HepG2 (cell line): Measurements from ENCODE around the gene NAV2. TPM values are rescaled to one million over a fixed set of nuclear protein-coding genes. Genes with fewer than 3 reads are reported as not detected.
A peak's percentile ranks its signal among the peaks of the same experiment; 100 is the strongest.

Experiments used
- ATF5 ChIP-seq: sonication (generic); formaldehyde crosslinking; IDR thresholded peaks from 2 replicates; pipeline ENCODE4 v1.4.0; 2020; ENCODE audit warnings: mild to moderate bottlenecking, low read depth, missing genetic modification reagents
- BCL6 ChIP-seq: IDR thresholded peaks from 2 replicates; pipeline ENCODE4 v1.6.1; 2016; ENCODE audit warnings: missing genetic modification reagents, missing compliant biosample characterization
- CC2D1A ChIP-seq: sonication (generic); formaldehyde crosslinking; IDR thresholded peaks from 2 replicates; pipeline ENCODE4 v1.8.1; 2023; ENCODE audit warnings: mild to moderate bottlenecking, missing genetic modification reagents
- CHD4 ChIP-seq: fragments of 200-600 bp; sonication (generic); IDR thresholded peaks from 2 replicates; pipeline ENCODE4 v1.7.0; 2017; ENCODE audit warnings: mild to moderate bottlenecking, low read length, borderline replicate concordance
- ESRRA ChIP-seq: sonication (generic); formaldehyde crosslinking; IDR thresholded peaks from 2 replicates; pipeline ENCODE4 v1.5.1; 2020; ENCODE audit warnings: mild to moderate bottlenecking, low read depth, missing genetic modification reagents
- MEF2D ChIP-seq: sonication (generic); formaldehyde crosslinking; IDR thresholded peaks from 2 replicates; pipeline ENCODE4 v1.5.1; 2020; ENCODE audit warnings: mild to moderate bottlenecking, missing genetic modification reagents
- MIXL1 ChIP-seq: IDR thresholded peaks from 2 replicates; pipeline ENCODE4 v1.6.1; 2016
- NFIB ChIP-seq: sonication (generic); formaldehyde crosslinking; IDR thresholded peaks from 2 replicates; pipeline ENCODE4 v1.9.0; 2021; ENCODE audit warnings: missing genetic modification reagents, mild to moderate bottlenecking, borderline replicate concordance
- NFKB2 ChIP-seq: sonication (generic); formaldehyde crosslinking; IDR thresholded peaks from 2 replicates; pipeline ENCODE4 v1.4.0; 2020; ENCODE audit warnings: missing genetic modification reagents, borderline replicate concordance
- NR2C2 ChIP-seq: sonication (generic); formaldehyde crosslinking; IDR thresholded peaks from 2 replicates; pipeline ENCODE4 v1.4.0; 2020; ENCODE audit warnings: missing genetic modification reagents, mild to moderate bottlenecking, moderate library complexity, borderline replicate concordance
- PAXIP1 ChIP-seq: sonication (generic); formaldehyde crosslinking; conservative IDR thresholded peaks from 2 replicates; pipeline ENCODE4 v1.4.0; 2020; ENCODE audit warnings: mild to moderate bottlenecking, missing genetic modification reagents, moderate library complexity
- RNF2 ChIP-seq: fragments of 450-650 bp; conservative IDR thresholded peaks from 2 replicates; pipeline ENCODE4 v1.6.1; 2016; ENCODE audit warnings: low read depth
- RXRB ChIP-seq: IDR thresholded peaks from 2 replicates; pipeline ENCODE4 v1.6.1; 2016; ENCODE audit warnings: borderline replicate concordance, missing genetic modification reagents, missing compliant biosample characterization
- SAP130 ChIP-seq: IDR thresholded peaks from 2 replicates; pipeline ENCODE4 v1.6.1; 2016; ENCODE audit warnings: low read depth
- SETDB1 ChIP-seq: sonication (generic); formaldehyde crosslinking; IDR thresholded peaks from 2 replicates; pipeline ENCODE4 v1.5.1; 2020; ENCODE audit warnings: missing genetic modification reagents, mild to moderate bottlenecking, borderline replicate concordance
- SIN3B ChIP-seq: fragments of 150-350 bp; IDR thresholded peaks from 2 replicates; pipeline ENCODE4 v1.6.1; 2014; ENCODE audit warnings: low read length
- STAG1 ChIP-seq: sonication (generic); formaldehyde crosslinking; IDR thresholded peaks from 2 replicates; pipeline ENCODE4 v1.4.0; 2020; ENCODE audit warnings: missing genetic modification reagents
- ZKSCAN1 ChIP-seq: fragments of 150-350 bp; IDR thresholded peaks from 2 replicates; pipeline ENCODE4 v1.6.1; 2014; ENCODE audit warnings: low read length
- ZNF124 ChIP-seq: sonication (generic); formaldehyde crosslinking; IDR thresholded peaks from 2 replicates; pipeline ENCODE4 v1.4.0; 2020; ENCODE audit warnings: missing genetic modification reagents
- ZNF30 ChIP-seq: sonication (generic); formaldehyde crosslinking; IDR thresholded peaks from 2 replicates; pipeline ENCODE4 v1.5.0; 2020; ENCODE audit warnings: mild to moderate bottlenecking, missing genetic modification reagents
- ZNF562 ChIP-seq: sonication (generic); formaldehyde crosslinking; IDR thresholded peaks from 2 replicates; pipeline ENCODE4 v1.8.0; 2022; ENCODE audit warnings: missing genetic modification reagents, borderline replicate concordance
- ZNF678 ChIP-seq: sonication (generic); formaldehyde crosslinking; IDR thresholded peaks from 2 replicates; pipeline ENCODE4 v1.4.0; 2020; ENCODE audit warnings: mild to moderate bottlenecking, missing genetic modification reagents
- ZNF768 ChIP-seq: sonication (generic); formaldehyde crosslinking; IDR thresholded peaks from 2 replicates; pipeline ENCODE4 v1.4.0; 2020; ENCODE audit warnings: missing genetic modification reagents
- ZNF772 ChIP-seq: sonication (generic); formaldehyde crosslinking; IDR thresholded peaks from 2 replicates; pipeline ENCODE4 v1.5.0; 2020; ENCODE audit warnings: mild to moderate bottlenecking, missing genetic modification reagents
- ZSCAN21 ChIP-seq: sonication (generic); formaldehyde crosslinking; IDR thresholded peaks from 2 replicates; pipeline ENCODE4 v1.8.0; 2022; ENCODE audit warnings: mild to moderate bottlenecking, missing genetic modification reagents, moderate library complexity, borderline replicate concordance
- polyA plus RNA-seq, 8 experiments: library from polyadenylated mRNA; depleted of rRNA in 3 of 8; stranded (reverse) in 7 of 8; unstranded in 1 of 8; fragments of >200 nt; fragmentation: Illumina TruSeq in 4 of 8; extraction: Trizol in 4 of 8; gene quantifications; 2 replicates each; pipeline versions ENCODE4 v1.2.1 to v1.2.3, GENCODE V29; 2011 to 2016; ENCODE audit warnings: low read depth in 4 of 8, missing spikeins in 1 of 8, mixed read lengths in 1 of 8; ENCODE audit not compliant: insufficient read depth in 1 of 8
- total RNA-seq, 5 experiments: library from RNA; depleted of rRNA; stranded (reverse); fragments of >200 nt; fragmentation: Illumina TruSeq; extraction: Trizol; gene quantifications; 2 replicates each; pipeline ENCODE4 v1.2.3, GENCODE V29; 2016; ENCODE audit warnings: low read depth in 1 of 5
- TF ChIP-seq, protein P1 (sequence below): sonication (generic); formaldehyde crosslinking; IDR thresholded peaks from 2 replicates; pipeline ENCODE4 v1.5.0; 2020; ENCODE audit warnings: missing genetic modification reagents
- TF ChIP-seq, protein P2 (sequence below): sonication (generic); formaldehyde crosslinking; IDR thresholded peaks from 2 replicates; pipeline ENCODE4 v1.4.0; 2020; ENCODE audit warnings: mild to moderate bottlenecking, missing genetic modification reagents

NAV2 gene
- total and polyA plus RNA-seq, 2 of the 13 experiments (the other 11 are each of a cell fraction or from before 2014, with no cell fraction given) = 9.3 to 34.6 TPM

DNA sequence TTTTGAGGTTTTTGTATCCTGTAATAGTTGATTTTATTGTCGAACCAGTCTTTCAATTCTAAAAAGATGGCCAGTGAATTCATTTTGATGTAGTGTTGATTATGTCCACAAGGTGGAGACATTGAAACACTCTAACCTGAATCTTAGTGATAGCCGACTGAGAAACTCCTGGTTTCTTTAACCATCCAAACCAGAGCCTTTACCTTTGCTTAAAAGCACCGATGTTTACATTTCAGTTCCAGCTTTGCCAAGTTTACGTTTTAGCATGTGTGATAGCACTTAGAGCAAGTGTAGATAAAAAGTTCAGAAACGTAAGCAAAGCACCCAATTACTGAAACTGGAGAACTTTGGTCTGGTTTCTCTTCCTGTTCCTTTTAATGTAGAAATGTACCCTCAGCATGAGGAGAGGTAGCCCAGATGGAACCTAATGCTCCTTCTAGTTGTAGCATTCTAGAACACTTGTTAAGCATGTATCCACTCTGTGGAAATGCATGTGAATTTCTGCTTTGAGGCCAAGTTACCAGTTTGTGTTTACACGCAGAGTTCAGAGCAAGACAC is 239.0 kb downstream of the NAV2 start (continued):
- TF ChIP-seq PAXIP1 (CRISPR knock-in tag) (peak; percentile 9; the same call in 1 of the 2 replicates), MIXL1 (0 out of 2 replicates have a peak, but pooled peaks have one; percentile 21), NFIB (CRISPR knock-in tag) (no peak), ZNF562 (CRISPR knock-in tag) (no peak), ESRRA (CRISPR knock-in tag) (no peak), CC2D1A (CRISPR knock-in tag) (no peak), ZNF772 (no peak), ZNF30 (CRISPR knock-in tag) (no peak), SAP130 (peak; percentile 49; the same call in 1 of the 2 replicates), ZKSCAN1 (no peak), ZNF678 (CRISPR knock-in tag) (no peak), ZNF124 (CRISPR knock-in tag) (no peak), SETDB1 (CRISPR knock-in tag) (no peak), SIN3B (no peak), NFKB2 (no peak), MEF2D (CRISPR knock-in tag) (0 out of 2 replicates have a peak, but pooled peaks have one; percentile 34), STAG1 (peak; percentile 88), CHD4 (no peak), RXRB (CRISPR knock-in tag) (peak; percentile 6; the same call in 1 of the 2 replicates), ATF5 (no peak), BCL6 (CRISPR knock-in tag) (peak; percentile 75), NR2C2 (CRISPR knock-in tag) (no peak), ZNF768 (no peak), RNF2 (no peak), ZSCAN21 (CRISPR knock-in tag) (no peak)
- TF ChIP-seq, protein P1, sequence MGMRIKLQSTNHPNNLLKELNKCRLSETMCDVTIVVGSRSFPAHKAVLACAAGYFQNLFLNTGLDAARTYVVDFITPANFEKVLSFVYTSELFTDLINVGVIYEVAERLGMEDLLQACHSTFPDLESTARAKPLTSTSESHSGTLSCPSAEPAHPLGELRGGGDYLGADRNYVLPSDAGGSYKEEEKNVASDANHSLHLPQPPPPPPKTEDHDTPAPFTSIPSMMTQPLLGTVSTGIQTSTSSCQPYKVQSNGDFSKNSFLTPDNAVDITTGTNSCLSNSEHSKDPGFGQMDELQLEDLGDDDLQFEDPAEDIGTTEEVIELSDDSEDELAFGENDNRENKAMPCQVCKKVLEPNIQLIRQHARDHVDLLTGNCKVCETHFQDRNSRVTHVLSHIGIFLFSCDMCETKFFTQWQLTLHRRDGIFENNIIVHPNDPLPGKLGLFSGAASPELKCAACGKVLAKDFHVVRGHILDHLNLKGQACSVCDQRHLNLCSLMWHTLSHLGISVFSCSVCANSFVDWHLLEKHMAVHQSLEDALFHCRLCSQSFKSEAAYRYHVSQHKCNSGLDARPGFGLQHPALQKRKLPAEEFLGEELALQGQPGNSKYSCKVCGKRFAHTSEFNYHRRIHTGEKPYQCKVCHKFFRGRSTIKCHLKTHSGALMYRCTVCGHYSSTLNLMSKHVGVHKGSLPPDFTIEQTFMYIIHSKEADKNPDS (CRISPR knock-in tag) = no peak
- TF ChIP-seq, protein P2, sequence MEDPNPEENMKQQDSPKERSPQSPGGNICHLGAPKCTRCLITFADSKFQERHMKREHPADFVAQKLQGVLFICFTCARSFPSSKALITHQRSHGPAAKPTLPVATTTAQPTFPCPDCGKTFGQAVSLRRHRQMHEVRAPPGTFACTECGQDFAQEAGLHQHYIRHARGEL = peak; percentile 53; the same call in 1 of the 2 replicates
